Loucy (cell line): ENCODE measurements around the gene SH3RF3.

Experiments used
- H2AFZ ChIP-seq: fragments of 200-600 bp; sonication (generic); 2 replicates; pipeline ENCODE4 v1.6.0; 2016; ENCODE audit warnings: antibody characterized with exemption, mild to moderate bottlenecking, low read length, moderate library complexity
- H3F3A ChIP-seq: fragments of 200-600 bp; 2 replicates; pipeline ENCODE4 v1.6.0; 2016; ENCODE audit warnings: antibody characterized with exemption, low read depth, mild to moderate bottlenecking
- H3K27me3 ChIP-seq: fragments of 200-600 bp; sonication (generic); 2 replicates; pipeline ENCODE4 v1.6.1; 2014; ENCODE audit warnings: low read length, mild to moderate bottlenecking; ENCODE audit not compliant: insufficient read depth, poor library complexity, severe bottlenecking
- H3K36me3 ChIP-seq: fragments of 200-600 bp; sonication (generic); 2 replicates; pipeline ENCODE4 v1.6.1; 2016; ENCODE audit warnings: low read length; ENCODE audit not compliant: insufficient read depth
- H3K4me1 ChIP-seq: fragments of 200-600 bp; sonication (generic); 2 replicates; pipeline ENCODE4 v1.5.1; 2014; ENCODE audit warnings: low read length, mild to moderate bottlenecking; ENCODE audit not compliant: insufficient read depth, poor library complexity, severe bottlenecking
- H3K4me2 ChIP-seq: fragments of 200-600 bp; sonication (generic); 2 replicates; pipeline ENCODE4 v1.6.0; 2014; ENCODE audit warnings: antibody characterized with exemption, low read length, low read depth, mild to moderate bottlenecking; ENCODE audit not compliant: poor library complexity, severe bottlenecking
- H3K4me3 ChIP-seq: fragments of 200-600 bp; sonication (generic); 2 replicates; pipeline ENCODE4 v1.5.1; 2014; ENCODE audit warnings: low read length, mild to moderate bottlenecking, mixed read lengths; ENCODE audit not compliant: poor library complexity, severe bottlenecking
- H3K79me2 ChIP-seq: fragments of 200-600 bp; sonication (generic); 2 replicates; pipeline ENCODE4 v1.6.1; 2014; ENCODE audit warnings: low read length; ENCODE audit not compliant: insufficient read depth
- H3K9ac ChIP-seq: fragments of 200-600 bp; sonication (generic); 2 replicates; pipeline ENCODE4 v1.6.0; 2014; ENCODE audit warnings: mild to moderate bottlenecking, low read depth, low read length, moderate library complexity; ENCODE audit not compliant: poor library complexity, severe bottlenecking
- H3K9me2 ChIP-seq: fragments of 200-600 bp; sonication (generic); replicated peaks from 2 replicates; pipeline ENCODE4 v1.6.1; 2016; ENCODE audit warnings: low read depth, low read length, mixed read lengths
- H3K9me3 ChIP-seq: fragments of 200-600 bp; sonication (generic); 2 replicates; pipeline ENCODE4 v1.6.1; 2014; ENCODE audit warnings: mild to moderate bottlenecking, antibody characterized with exemption, low read length, low read depth; ENCODE audit not compliant: insufficient read depth
- H4K20me1 ChIP-seq: fragments of 200-600 bp; sonication (generic); 2 replicates; pipeline ENCODE4 v1.6.0; 2014; ENCODE audit warnings: antibody characterized with exemption, low read length, mild to moderate bottlenecking; ENCODE audit not compliant: insufficient read depth, poor library complexity, severe bottlenecking
- EZH2phosphoT487 ChIP-seq: fragments of 200-600 bp; IDR thresholded peaks from 2 replicates; pipeline ENCODE4 v1.6.1; 2018; ENCODE audit warnings: antibody characterized with exemption, mild to moderate bottlenecking, moderate library complexity, borderline replicate concordance
- TF ChIP-seq, protein P1 (sequence below): fragments of 200-600 bp; sonication (generic); conservative IDR thresholded peaks from 2 replicates; pipeline ENCODE4 v1.5.1; 2014; ENCODE audit warnings: mild to moderate bottlenecking, antibody characterized with exemption, low read length

The SH3RF3 gene

DNA sequence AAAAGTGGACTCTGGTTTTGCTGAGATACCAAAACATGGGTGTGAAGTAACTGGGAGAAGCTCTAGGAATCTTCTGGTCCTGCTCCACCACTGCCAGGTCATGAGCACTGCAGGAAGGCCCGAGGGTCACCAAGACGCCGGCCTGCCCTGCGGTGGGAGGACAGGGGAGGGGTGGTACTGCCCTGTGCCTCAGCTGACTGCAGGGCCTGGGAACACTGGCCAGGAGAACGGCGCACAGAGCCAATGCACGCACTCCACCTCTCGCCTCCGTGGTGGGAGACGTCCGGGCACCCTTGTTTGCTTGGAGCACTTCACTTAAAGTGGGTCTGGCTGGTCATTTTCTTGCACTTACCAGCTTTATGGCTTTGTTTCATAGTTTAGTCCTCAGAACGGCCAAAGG, 153.4 kb downstream of the SH3RF3 start:
- Histone ChIP-seq H3K79me2 (peaks cover 15% of the 10 kb centered on the region), H3K27me3 (no peaks in the 10 kb centered on the region), H3F3A (no peaks in the 10 kb centered on the region), H3K9me3 (no peaks in the 10 kb centered on the region), H3K4me1 (peaks cover 9% of the 10 kb centered on the region), H4K20me1 (no peaks in the 10 kb centered on the region), H3K9ac (no peak overlapping the region), H3K4me2 (no peak overlapping the region), H3K9me2 (no peaks in the 10 kb centered on the region), H3K4me3 (no peak overlapping the region), H3K36me3 (no peaks in the 10 kb centered on the region), H2AFZ (no peak overlapping the region)
- TF ChIP-seq, protein P1, sequence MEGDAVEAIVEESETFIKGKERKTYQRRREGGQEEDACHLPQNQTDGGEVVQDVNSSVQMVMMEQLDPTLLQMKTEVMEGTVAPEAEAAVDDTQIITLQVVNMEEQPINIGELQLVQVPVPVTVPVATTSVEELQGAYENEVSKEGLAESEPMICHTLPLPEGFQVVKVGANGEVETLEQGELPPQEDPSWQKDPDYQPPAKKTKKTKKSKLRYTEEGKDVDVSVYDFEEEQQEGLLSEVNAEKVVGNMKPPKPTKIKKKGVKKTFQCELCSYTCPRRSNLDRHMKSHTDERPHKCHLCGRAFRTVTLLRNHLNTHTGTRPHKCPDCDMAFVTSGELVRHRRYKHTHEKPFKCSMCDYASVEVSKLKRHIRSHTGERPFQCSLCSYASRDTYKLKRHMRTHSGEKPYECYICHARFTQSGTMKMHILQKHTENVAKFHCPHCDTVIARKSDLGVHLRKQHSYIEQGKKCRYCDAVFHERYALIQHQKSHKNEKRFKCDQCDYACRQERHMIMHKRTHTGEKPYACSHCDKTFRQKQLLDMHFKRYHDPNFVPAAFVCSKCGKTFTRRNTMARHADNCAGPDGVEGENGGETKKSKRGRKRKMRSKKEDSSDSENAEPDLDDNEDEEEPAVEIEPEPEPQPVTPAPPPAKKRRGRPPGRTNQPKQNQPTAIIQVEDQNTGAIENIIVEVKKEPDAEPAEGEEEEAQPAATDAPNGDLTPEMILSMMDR = no peak
- TF ChIP-seq EZH2phosphoT487 = no peak

- Histone ChIP-seq H3K9me2 (no peaks in the 10 kb centered on the region), H2AFZ (no peak overlapping the region), H3K27me3 (no peaks in the 10 kb centered on the region), H3K79me2 (peaks cover 15% of the 10 kb centered on the region), H3K4me3 (no peak overlapping the region), H3F3A (no peaks in the 10 kb centered on the region), H3K4me1 (peaks cover 14% of the 10 kb centered on the region), H3K9me3 (no peaks in the 10 kb centered on the region), H3K36me3 (no peaks in the 10 kb centered on the region), H3K9ac (no peak overlapping the region), H4K20me1 (no peaks in the 10 kb centered on the region), H3K4me2 (no peak overlapping the region)
- TF ChIP-seq EZH2phosphoT487 = no peak
- TF ChIP-seq, protein P1 = no peak
These were observed 153.9 kb downstream of the SH3RF3 start for GRCh38 chr2:109282865-109283264.

GRCh38 chr2:109284826-109285225, 155.8 kb downstream of the SH3RF3 start:
- peaks cover 18% of the 10 kb centered on the region for H3K4me1 ChIP-seq
- H3K79me2 ChIP-seq = peaks cover 12% of the 10 kb centered on the region
- H4K20me1 ChIP-seq = no peaks in the 10 kb centered on the region
- no peaks in the 10 kb centered on the region for H3K9me3 ChIP-seq
- no peaks in the 10 kb centered on the region for H3K36me3 ChIP-seq
- H3K4me3 ChIP-seq = no peak overlapping the region
- H3K27me3 ChIP-seq = no peaks in the 10 kb centered on the region
- no peak for TF ChIP-seq EZH2phosphoT487
- TF ChIP-seq, protein P1 = no peak
- H3K9me2 ChIP-seq = no peaks in the 10 kb centered on the region
- H3K4me2 ChIP-seq = no peak overlapping the region
- H3F3A ChIP-seq = no peaks in the 10 kb centered on the region
- H2AFZ ChIP-seq = no peak overlapping the region
- no peak overlapping the region for H3K9ac ChIP-seq
